ENCODE results near the gene ACIN1.

ACIN1 gene

GRCh38 chr14:23071244-23071920, 23.6 kb downstream of the ACIN1 start:
- H3K9me3 ChIP-seq (ENCODE audit: insufficient read depth, low read depth, low read length): no peaks in the 10 kb centered on the region
- H3K4me3 ChIP-seq (ENCODE audit: low read length): peak overlapping the region; percentile 88
- H3K27me3 ChIP-seq (ENCODE audit: insufficient read depth, low read length): no peaks in the 10 kb centered on the region
- H3K36me3 ChIP-seq (ENCODE audit: insufficient read depth, low read depth, low read length): peaks cover 72% of the 10 kb centered on the region
- peaks cover 33% of the 10 kb centered on the region for H3K4me1 ChIP-seq (ENCODE audit: insufficient read depth, low read length)
- H3K27ac ChIP-seq (ENCODE audit: low read length): peak overlapping the region; percentile 94
- peak overlapping the region; percentile 98 for H3K9ac ChIP-seq (ENCODE audit: low read depth, low read length)

- H3K27me3 ChIP-seq (ENCODE audit: insufficient read depth, low read length): no peaks in the 10 kb centered on the region
- H3K9me3 ChIP-seq (ENCODE audit: insufficient read depth, low read depth, low read length): no peaks in the 10 kb centered on the region
- H3K4me3 ChIP-seq (ENCODE audit: low read length): peak overlapping the region; percentile 88
- H3K9ac ChIP-seq (ENCODE audit: low read depth, low read length): peak overlapping the region; percentile 98
- H3K36me3 ChIP-seq (ENCODE audit: insufficient read depth, low read depth, low read length): peaks cover 72% of the 10 kb centered on the region
- peak overlapping the region; percentile 94 for H3K27ac ChIP-seq (ENCODE audit: low read length)
- H3K4me1 ChIP-seq (ENCODE audit: insufficient read depth, low read length): peaks cover 33% of the 10 kb centered on the region
Measured at GRCh38 chr14:23070262-23071129, 24.4 kb downstream of the ACIN1 start.

GRCh38 chr14:23069413-23069806, 25.5 kb downstream of the ACIN1 start:
- H3K9me3 ChIP-seq (ENCODE audit: insufficient read depth, low read depth, low read length): no peaks in the 10 kb centered on the region
- peak overlapping the region; percentile 48 for H3K27ac ChIP-seq (ENCODE audit: low read length)
- no peaks in the 10 kb centered on the region for H3K27me3 ChIP-seq (ENCODE audit: insufficient read depth, low read length)
- peak overlapping the region; percentile 49 for H3K4me3 ChIP-seq (ENCODE audit: low read length)
- peaks cover 72% of the 10 kb centered on the region for H3K36me3 ChIP-seq (ENCODE audit: insufficient read depth, low read depth, low read length)
- H3K9ac ChIP-seq (ENCODE audit: low read depth, low read length): peak overlapping the region; percentile 43; the same call in 1 of the 2 replicates
- peaks cover 33% of the 10 kb centered on the region for H3K4me1 ChIP-seq (ENCODE audit: insufficient read depth, low read length)

- Histone ChIP-seq H3K9me3 (ENCODE audit: insufficient read depth, low read depth, low read length) (no peaks in the 10 kb centered on the region), H3K4me3 (ENCODE audit: low read length) (peak overlapping the region; percentile 49), H3K36me3 (ENCODE audit: insufficient read depth, low read depth, low read length) (peaks cover 72% of the 10 kb centered on the region), H3K9ac (ENCODE audit: low read depth, low read length) (peak overlapping the region; percentile 47; the same call in 1 of the 2 replicates), H3K4me1 (ENCODE audit: insufficient read depth, low read length) (peaks cover 33% of the 10 kb centered on the region), H3K27ac (ENCODE audit: low read length) (peak overlapping the region; percentile 48), H3K27me3 (ENCODE audit: insufficient read depth, low read length) (no peaks in the 10 kb centered on the region)
Measured at GRCh38 chr14:23068789-23069412, 26.0 kb downstream of the ACIN1 start.

GRCh38 chr14:23067847-23068788, 26.8 kb downstream of the ACIN1 start:
- Histone ChIP-seq H3K4me3 (ENCODE audit: low read length) (peak overlapping the region; percentile 45), H3K36me3 (ENCODE audit: insufficient read depth, low read depth, low read length) (peaks cover 77% of the 10 kb centered on the region), H3K27ac (ENCODE audit: low read length) (no peak overlapping the region), H3K27me3 (ENCODE audit: insufficient read depth, low read length) (no peaks in the 10 kb centered on the region), H3K9ac (ENCODE audit: low read depth, low read length) (peak overlapping the region; percentile 47; the same call in 1 of the 2 replicates), H3K4me1 (ENCODE audit: insufficient read depth, low read length) (peaks cover 33% of the 10 kb centered on the region), H3K9me3 (ENCODE audit: insufficient read depth, low read depth, low read length) (no peaks in the 10 kb centered on the region)

- H3K9me3 ChIP-seq (ENCODE audit: insufficient read depth, low read depth, low read length): no peaks in the 10 kb centered on the region
- peaks cover 23% of the 10 kb centered on the region for H3K4me1 ChIP-seq (ENCODE audit: insufficient read depth, low read length)
- no peak overlapping the region for H3K4me3 ChIP-seq (ENCODE audit: low read length)
- H3K36me3 ChIP-seq (ENCODE audit: insufficient read depth, low read depth, low read length): peaks cover 77% of the 10 kb centered on the region
- no peak overlapping the region for H3K27ac ChIP-seq (ENCODE audit: low read length)
- H3K27me3 ChIP-seq (ENCODE audit: insufficient read depth, low read length): no peaks in the 10 kb centered on the region
- H3K9ac ChIP-seq (ENCODE audit: low read depth, low read length): no peak overlapping the region
Measured at GRCh38 chr14:23066855-23067744, 27.8 kb downstream of the ACIN1 start.

- H3K9ac ChIP-seq (ENCODE audit: low read depth, low read length): no peak overlapping the region
Measured at GRCh38 chr14:23066368-23066767, 28.6 kb downstream of the ACIN1 start.

GRCh38 chr14:23063601-23064000, 31.3 kb downstream of the ACIN1 start:
- Histone ChIP-seq H3K27me3 (ENCODE audit: insufficient read depth, low read length) (no peaks in the 10 kb centered on the region), H3K27ac (ENCODE audit: low read length) (no peak overlapping the region), H3K9me3 (ENCODE audit: insufficient read depth, low read depth, low read length) (no peaks in the 10 kb centered on the region), H3K4me3 (ENCODE audit: low read length) (no peak overlapping the region), H3K36me3 (ENCODE audit: insufficient read depth, low read depth, low read length) (peaks cover 96% of the 10 kb centered on the region), H3K4me1 (ENCODE audit: insufficient read depth, low read length) (peaks cover 7% of the 10 kb centered on the region), H3K9ac (ENCODE audit: low read depth, low read length) (no peak overlapping the region)

More at GRCh38 chr14:23066368-23066767, 28.6 kb downstream of the ACIN1 start:
- peaks cover 82% of the 10 kb centered on the region for H3K36me3 ChIP-seq (ENCODE audit: insufficient read depth, low read depth, low read length)
- no peaks in the 10 kb centered on the region for H3K27me3 ChIP-seq (ENCODE audit: insufficient read depth, low read length)
- no peaks in the 10 kb centered on the region for H3K9me3 ChIP-seq (ENCODE audit: insufficient read depth, low read depth, low read length)
- H3K4me3 ChIP-seq (ENCODE audit: low read length): no peak overlapping the region
- H3K4me1 ChIP-seq (ENCODE audit: insufficient read depth, low read length): peaks cover 19% of the 10 kb centered on the region
- H3K27ac ChIP-seq (ENCODE audit: low read length): no peak overlapping the region

GRCh38 chr14:23062002-23062401, 32.9 kb downstream of the ACIN1 start:
- no peak overlapping the region for H3K4me3 ChIP-seq (ENCODE audit: low read length)
- H3K27ac ChIP-seq (ENCODE audit: low read length): no peak overlapping the region
- peaks cover 2% of the 10 kb centered on the region; the same call in 1 of the 2 replicates for H3K27me3 ChIP-seq (ENCODE audit: insufficient read depth, low read length)
- no peaks in the 10 kb centered on the region; the same call in 1 of the 2 replicates for H3K4me1 ChIP-seq (ENCODE audit: insufficient read depth, low read length)
- H3K9ac ChIP-seq (ENCODE audit: low read depth, low read length): no peak overlapping the region
- H3K9me3 ChIP-seq (ENCODE audit: insufficient read depth, low read depth, low read length): no peaks in the 10 kb centered on the region
- H3K36me3 ChIP-seq (ENCODE audit: insufficient read depth, low read depth, low read length): peaks cover 81% of the 10 kb centered on the region

- Histone ChIP-seq H3K27me3 (ENCODE audit: insufficient read depth, low read length) (peaks cover 6% of the 10 kb centered on the region; the same call in 1 of the 2 replicates), H3K36me3 (ENCODE audit: insufficient read depth, low read depth, low read length) (peaks cover 68% of the 10 kb centered on the region), H3K9me3 (ENCODE audit: insufficient read depth, low read depth, low read length) (no peaks in the 10 kb centered on the region), H3K4me1 (ENCODE audit: insufficient read depth, low read length) (peaks cover 3% of the 10 kb centered on the region; the same call in 1 of the 2 replicates), H3K9ac (ENCODE audit: low read depth, low read length) (no peak overlapping the region), H3K4me3 (ENCODE audit: low read length) (no peak overlapping the region), H3K27ac (ENCODE audit: low read length) (no peak overlapping the region)
Measured at GRCh38 chr14:23060536-23061260, 34.2 kb downstream of the ACIN1 start.

All from iPS-20b (cell line).